BE2C (cell line): ENCODE measurements around the gene CRELD1.

Source experiments
- DNase-seq: peaks from one replicate; pipeline ENCODE4 v3.0.0-alpha.2; 2020
- H3K27me3 ChIP-seq: fragments of 250-450 bp; sonication (Bioruptor Pico); 2 replicates; pipeline ENCODE4 v1.5.1; 2020; ENCODE audit warnings: mild to moderate bottlenecking
- H3K36me3 ChIP-seq: fragments of 250-450 bp; sonication (Bioruptor Pico); 2 replicates; pipeline ENCODE4 v1.5.1; 2020; ENCODE audit warnings: mild to moderate bottlenecking
- H3K4me1 ChIP-seq: fragments of 250-450 bp; sonication (Bioruptor Pico); 2 replicates; pipeline ENCODE4 v1.5.1; 2020
- H3K4me3 ChIP-seq: 2 replicates; pipeline ENCODE4 v1.5.1; 2011; ENCODE audit warnings: low read depth, low read length
- H3K9me3 ChIP-seq: fragments of 250-450 bp; sonication (Bioruptor Pico); 2 replicates; pipeline ENCODE4 v1.5.1; 2020
- CTCF ChIP-seq: IDR thresholded peaks from 2 replicates; pipeline ENCODE4 v1.5.1; 2012; ENCODE audit warnings: mild to moderate bottlenecking, low read depth, low read length

CRELD1 gene

GRCh38 chr3:9930804-9931418 is 2.7 kb upstream of the CRELD1 start:
- DNase-seq, result no peak
- H3K4me3 ChIP-seq, result no peak overlapping the region

GRCh38 chr3:9932535-9932842 is 1.1 kb upstream of the CRELD1 start:
- no peak for DNase-seq

More at GRCh38 chr3:9930804-9931418, 2.7 kb upstream of the CRELD1 start:
- Histone ChIP-seq H3K36me3 (no peaks in the 10 kb centered on the region), H3K4me1 (no peaks in the 10 kb centered on the region; the same call in 1 of the 2 replicates), H3K9me3 (no peaks in the 10 kb centered on the region), H3K27me3 (no peaks in the 10 kb centered on the region)
- no peak for TF ChIP-seq CTCF

GRCh38 chr3:9932843-9933560 is 632 bp upstream of the CRELD1 start:
- H3K27me3 ChIP-seq, result no peaks in the 10 kb centered on the region
- no peaks in the 10 kb centered on the region for H3K9me3 ChIP-seq
- H3K4me3 ChIP-seq, result peak overlapping the region; percentile 58
- H3K4me1 ChIP-seq, result no peaks in the 10 kb centered on the region; the same call in 1 of the 2 replicates
- H3K36me3 ChIP-seq, result no peaks in the 10 kb centered on the region
- TF ChIP-seq CTCF, result peak; percentile 62
- peak; percentile 80 for DNase-seq

More at GRCh38 chr3:9932535-9932842, 1.1 kb upstream of the CRELD1 start:
- no peaks in the 10 kb centered on the region; the same call in 1 of the 2 replicates for H3K4me1 ChIP-seq
- no peaks in the 10 kb centered on the region for H3K27me3 ChIP-seq
- no peak for TF ChIP-seq CTCF
- no peaks in the 10 kb centered on the region for H3K9me3 ChIP-seq
- no peaks in the 10 kb centered on the region for H3K36me3 ChIP-seq
- H3K4me3 ChIP-seq, result peak overlapping the region; percentile 58

- Histone ChIP-seq H3K9me3 (no peaks in the 10 kb centered on the region), H3K4me1 (no peaks in the 10 kb centered on the region; the same call in 1 of the 2 replicates), H3K27me3 (no peaks in the 10 kb centered on the region), H3K36me3 (no peaks in the 10 kb centered on the region), H3K4me3 (peak overlapping the region; percentile 58)
- no peak for DNase-seq
- TF ChIP-seq CTCF, result no peak
These were observed 594 bp downstream of the CRELD1 start for GRCh38 chr3:9934235-9934621.

- no peaks in the 10 kb centered on the region for H3K36me3 ChIP-seq
- H3K27me3 ChIP-seq, result no peaks in the 10 kb centered on the region
- no peak for TF ChIP-seq CTCF
- H3K9me3 ChIP-seq, result no peaks in the 10 kb centered on the region
- no peak for DNase-seq
- no peaks in the 10 kb centered on the region; the same call in 1 of the 2 replicates for H3K4me1 ChIP-seq
- H3K4me3 ChIP-seq, result no peak overlapping the region
These were observed 1.4 kb downstream of the CRELD1 start for GRCh38 chr3:9934993-9935392.

- H3K27me3 ChIP-seq, result no peaks in the 10 kb centered on the region
- no peaks in the 10 kb centered on the region for H3K36me3 ChIP-seq
- H3K4me1 ChIP-seq, result no peaks in the 10 kb centered on the region; the same call in 1 of the 2 replicates
- TF ChIP-seq CTCF, result no peak
- no peak for DNase-seq
- H3K4me3 ChIP-seq, result no peak overlapping the region
- no peaks in the 10 kb centered on the region for H3K9me3 ChIP-seq
These were observed 2.4 kb downstream of the CRELD1 start for GRCh38 chr3:9935966-9936510.
